ENCODE results near the gene CDRT15L2.
"Not testable (repeated sequence)": the region's sequence is repeated elsewhere in the genome, so short reads cannot be mapped to it uniquely, and the experiment has no call there.

CDRT15L2 gene

GRCh38 chr17:20579424-20579823 is at the start of gene CDRT15L2:
Gene CDRT15L2, plus strand, starts transcription at chr17:20579724. Its CDS starts 20 bp downstream, at chr17:20579744.
- DNase-seq (ENCODE audit: low read depth, low spot score), result not testable (repeated sequence)

DNA sequence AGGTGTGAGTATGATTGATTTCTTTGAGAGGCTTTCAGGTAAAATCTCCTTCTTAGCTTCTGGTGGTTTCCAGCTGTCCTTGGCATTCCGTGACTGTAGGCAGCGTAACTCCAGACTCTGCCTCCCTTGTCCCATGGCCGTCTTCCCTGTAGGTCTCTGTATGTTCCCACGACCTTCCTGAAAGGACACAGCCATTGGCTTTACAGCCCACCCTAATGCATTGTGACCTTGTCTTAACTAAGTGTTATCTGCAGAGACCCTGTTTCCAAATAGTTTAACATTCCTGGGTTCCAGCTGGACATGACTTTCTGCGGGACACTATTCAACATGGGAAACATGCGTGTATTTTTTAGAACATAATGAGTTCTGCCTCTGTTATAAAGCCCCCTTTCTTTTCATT is 49.4 kb upstream of the CDRT15L2 start:
- not testable (repeated sequence) for DNase-seq (ENCODE audit: low read depth, low spot score)

DNA sequence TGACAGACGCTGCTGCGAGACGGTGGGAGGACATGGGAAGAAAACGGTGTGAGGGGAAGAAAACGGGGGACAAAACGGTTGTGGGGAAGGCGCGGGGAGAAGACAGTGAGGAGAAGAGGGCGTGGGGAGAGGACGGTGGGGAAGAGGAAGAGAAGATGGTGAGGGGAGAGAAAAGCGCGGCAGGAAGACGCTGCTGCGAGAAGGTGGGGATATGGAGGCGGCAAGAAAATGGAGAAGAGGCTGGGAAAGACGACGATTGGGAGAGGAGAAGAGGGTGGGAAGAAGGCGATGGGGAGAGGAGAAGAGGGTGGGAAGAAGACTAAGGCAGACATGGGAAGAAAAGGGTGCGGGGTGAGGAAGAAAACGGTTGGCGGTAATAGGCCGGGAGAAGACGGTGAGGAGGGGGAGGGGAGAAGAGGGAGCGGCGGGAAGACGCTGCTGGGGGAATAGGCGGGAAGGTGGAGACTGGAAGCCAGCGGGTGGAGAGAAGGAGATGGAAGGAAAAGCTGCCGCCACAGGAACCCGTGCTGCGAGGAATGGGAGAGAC is 46.9 kb upstream of the CDRT15L2 start:
- DNase-seq (ENCODE audit: low read depth, low spot score), result not testable (repeated sequence)

GRCh38 chr17:20533206-20533605 is 46.3 kb upstream of the CDRT15L2 start:
- not testable (repeated sequence) for DNase-seq (ENCODE audit: low read depth, low spot score)

DNA sequence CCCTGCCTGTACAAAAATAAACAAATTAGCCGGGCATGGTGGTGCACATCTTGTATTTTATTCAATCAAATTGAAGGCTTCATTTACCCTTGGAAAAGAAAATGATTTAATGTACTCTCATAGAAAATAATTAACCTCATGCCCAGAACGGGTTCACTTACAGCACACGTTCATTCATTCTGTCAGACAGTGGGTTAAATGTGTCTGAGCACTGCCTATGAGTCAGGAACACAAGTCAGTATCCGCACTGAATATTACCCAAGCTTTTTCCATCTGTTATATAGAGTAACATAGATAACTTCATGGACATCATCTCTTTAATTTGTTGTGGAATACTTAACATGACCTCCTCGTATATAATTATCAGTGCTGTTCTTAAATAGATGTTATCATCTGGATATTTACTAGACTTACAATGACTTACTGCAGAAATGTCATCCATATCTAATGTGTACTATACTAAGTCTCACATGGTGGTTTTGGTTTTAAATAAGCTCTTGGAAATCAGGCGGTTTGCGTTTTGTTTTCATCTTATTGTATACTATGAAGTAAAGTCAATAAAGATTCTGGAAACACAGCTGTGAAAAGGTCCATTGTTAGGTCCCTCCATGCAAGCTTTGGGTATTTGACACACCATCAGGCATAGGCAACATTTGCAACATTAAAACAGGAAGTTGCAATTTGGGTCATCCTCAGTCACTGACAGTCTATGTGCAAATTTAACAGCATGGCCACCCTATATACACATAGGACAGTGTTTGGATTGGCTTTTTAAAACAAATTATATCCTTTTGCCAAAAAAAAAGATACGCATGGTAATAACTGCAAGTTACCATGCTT is 44.6 kb upstream of the CDRT15L2 start:
- DNase-seq (ENCODE audit: low read depth, low spot score), result not testable (repeated sequence)

GRCh38 chr17:20540414-20540813 is 39.1 kb upstream of the CDRT15L2 start:
- DNase-seq (ENCODE audit: low read depth, low spot score), result not testable (repeated sequence)

- not testable (repeated sequence) for DNase-seq (ENCODE audit: low read depth, low spot score)
Observed at GRCh38 chr17:20540865-20541264, 38.7 kb upstream of the CDRT15L2 start.

- not testable (repeated sequence) for DNase-seq (ENCODE audit: low read depth, low spot score)
Observed at GRCh38 chr17:20541853-20542546, 37.5 kb upstream of the CDRT15L2 start.

- not testable (repeated sequence) for DNase-seq (ENCODE audit: low read depth, low spot score)
Observed at GRCh38 chr17:20547923-20548322, 31.6 kb upstream of the CDRT15L2 start.

GRCh38 chr17:20552920-20553319 is 26.6 kb upstream of the CDRT15L2 start:
- DNase-seq (ENCODE audit: low read depth, low spot score), result not testable (repeated sequence)

DNA sequence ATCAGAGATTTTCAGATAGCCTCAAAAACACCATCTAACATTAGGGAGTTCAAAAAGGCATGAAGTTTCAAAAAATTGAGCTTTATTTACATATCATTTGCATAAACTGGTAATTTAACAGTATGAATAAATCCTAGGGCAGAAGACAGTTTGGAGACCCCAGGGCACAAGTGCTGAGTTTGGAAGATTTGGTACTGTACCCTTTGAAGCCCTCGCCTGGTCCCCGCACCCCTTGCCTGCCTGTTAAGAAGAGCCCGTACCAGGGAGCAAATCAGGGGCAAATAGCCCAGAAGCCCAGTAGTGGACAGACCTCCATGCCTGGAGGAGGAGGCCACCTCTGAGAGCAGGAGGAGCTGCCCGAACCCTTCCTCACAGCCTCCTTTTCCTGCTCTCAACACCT is 24.8 kb upstream of the CDRT15L2 start:
- not testable (repeated sequence) for DNase-seq (ENCODE audit: low read depth, low spot score)

DNA sequence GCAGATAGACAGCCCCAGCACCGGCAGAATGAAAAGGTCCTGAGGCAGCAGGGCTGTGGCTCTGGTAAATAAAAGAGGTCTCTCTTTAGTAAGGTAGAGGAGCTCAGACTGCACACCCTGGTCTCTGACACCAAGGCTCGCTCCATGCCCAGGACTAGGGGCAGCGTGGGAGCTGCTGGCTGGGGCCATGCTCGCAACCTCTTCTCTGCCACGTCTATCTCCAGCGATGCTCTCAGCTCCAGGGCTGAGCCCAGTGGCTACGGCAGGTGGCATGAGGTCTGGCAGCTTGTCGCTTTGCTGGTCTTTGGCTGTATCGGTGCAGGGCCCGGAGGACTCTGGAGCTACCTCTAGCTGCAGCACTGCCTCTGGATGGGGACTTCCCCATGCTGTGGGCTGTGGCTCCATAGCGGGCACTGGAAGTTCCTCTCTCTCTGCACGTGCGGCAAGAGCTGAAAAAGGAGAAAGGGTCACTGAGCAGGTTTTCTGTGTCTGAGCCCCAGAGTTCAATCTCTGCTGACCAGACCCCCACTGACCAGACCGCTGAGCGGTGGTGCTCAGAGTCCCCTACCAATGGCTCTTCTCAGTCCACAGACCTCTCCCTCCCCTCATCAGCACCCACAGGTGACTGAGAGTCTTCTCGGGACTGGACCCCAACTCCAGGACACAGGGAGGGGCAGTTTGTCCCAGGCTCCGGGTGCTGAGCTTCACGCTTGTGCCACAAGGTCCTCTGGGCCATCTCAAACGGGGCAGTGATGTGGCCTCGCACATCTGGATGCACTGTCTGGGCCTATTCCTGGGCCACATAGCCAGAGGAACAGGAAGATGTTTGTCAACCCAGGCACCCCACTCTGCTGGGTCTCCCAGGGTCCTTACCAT is 24.2 kb upstream of the CDRT15L2 start:
- DNase-seq (ENCODE audit: low read depth, low spot score), result not testable (repeated sequence)

GRCh38 chr17:20558096-20558495 is 21.4 kb upstream of the CDRT15L2 start:
- DNase-seq (ENCODE audit: low read depth, low spot score), result not testable (repeated sequence)

DNA sequence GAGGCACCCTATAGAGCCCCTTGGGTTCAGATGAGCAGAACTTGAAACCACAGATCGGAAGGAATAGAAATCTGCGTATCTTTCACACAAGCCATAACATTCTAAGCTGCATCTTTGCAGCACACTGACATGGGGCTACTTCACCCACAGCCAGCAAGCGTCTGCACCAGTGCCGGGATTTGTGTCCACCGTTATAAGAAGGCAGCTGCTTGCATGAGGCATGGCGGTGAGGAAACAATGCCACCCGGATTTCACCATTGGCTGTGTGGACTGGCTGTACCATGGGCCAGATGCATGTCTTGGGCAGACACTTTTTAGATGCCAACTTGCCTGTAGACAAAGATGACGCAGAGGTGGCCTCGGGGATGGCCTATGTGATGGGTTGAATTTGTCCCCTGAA is 20.5 kb upstream of the CDRT15L2 start:
- not testable (repeated sequence) for DNase-seq (ENCODE audit: low read depth, low spot score)

DNA sequence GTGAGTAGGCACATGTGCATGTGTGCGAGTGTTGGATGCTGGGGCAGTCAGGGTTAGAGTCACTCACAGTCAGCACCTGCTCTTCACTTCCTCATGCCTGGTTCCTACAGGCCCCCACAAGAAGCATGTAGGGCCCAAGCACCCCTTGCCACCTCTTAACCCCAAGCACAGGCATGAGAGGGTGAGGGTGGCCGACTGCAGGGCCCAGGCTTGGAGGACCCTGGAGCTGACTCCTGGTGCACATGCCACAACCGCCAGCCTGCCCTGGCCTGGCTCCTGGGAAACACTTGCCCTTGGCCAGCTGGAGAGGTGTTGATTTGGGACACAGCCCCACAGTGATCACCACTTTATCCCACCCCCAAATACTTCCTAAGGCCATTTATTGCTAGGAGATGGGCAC is 16.9 kb upstream of the CDRT15L2 start:
- no peak for DNase-seq (ENCODE audit: low read depth, low spot score)

GRCh38 chr17:20565245-20565644 is 14.3 kb upstream of the CDRT15L2 start:
- not testable (repeated sequence) for DNase-seq (ENCODE audit: low read depth, low spot score)

DNA sequence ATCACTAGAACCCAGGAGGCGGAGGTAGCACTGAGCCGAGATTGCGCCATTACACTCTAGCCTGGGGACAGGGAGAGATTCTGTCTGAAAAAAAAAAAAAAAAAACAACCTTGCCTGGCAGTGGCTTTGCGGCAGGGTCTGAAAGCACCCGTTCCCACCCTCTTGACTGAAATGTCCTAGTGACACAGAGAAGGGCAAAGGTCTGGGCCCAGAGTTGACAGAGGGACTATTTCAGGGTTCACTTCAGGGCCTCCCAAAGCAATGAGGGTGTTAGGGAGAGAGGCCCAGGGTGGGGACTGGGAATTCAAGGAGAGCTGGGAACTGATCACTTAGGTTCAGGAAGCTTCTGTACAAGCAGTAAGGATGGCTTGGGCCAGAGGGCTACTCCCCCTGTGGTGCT is 13.8 kb upstream of the CDRT15L2 start:
- DNase-seq (ENCODE audit: low read depth, low spot score), result no peak

- DNase-seq (ENCODE audit: low read depth, low spot score), result not testable (repeated sequence)
Observed at GRCh38 chr17:20566736-20567135, 12.8 kb upstream of the CDRT15L2 start.

GRCh38 chr17:20567421-20567820 is 12.1 kb upstream of the CDRT15L2 start:
- DNase-seq (ENCODE audit: low read depth, low spot score), result not testable (repeated sequence)

DNA sequence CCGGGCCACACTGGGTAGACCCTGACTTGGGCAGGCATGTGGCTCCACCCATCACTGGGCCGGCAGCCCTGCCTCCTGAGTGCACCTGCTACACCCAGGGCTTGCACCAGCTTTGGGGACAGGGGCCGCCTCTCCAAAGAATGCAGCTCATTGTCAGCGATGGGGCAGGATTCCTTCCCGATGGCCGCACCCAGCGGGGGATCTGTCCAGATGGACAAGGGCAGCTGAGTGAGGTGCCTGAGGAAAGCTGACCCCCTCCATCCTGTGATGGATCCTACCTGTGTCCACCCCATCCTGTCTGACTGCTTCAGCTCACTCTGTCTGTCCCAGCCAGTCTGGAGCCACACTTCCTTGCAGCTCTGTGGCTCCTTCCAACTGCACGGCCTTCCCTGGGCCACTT is 10.9 kb upstream of the CDRT15L2 start:
- DNase-seq (ENCODE audit: low read depth, low spot score), result not testable (repeated sequence)

DNA sequence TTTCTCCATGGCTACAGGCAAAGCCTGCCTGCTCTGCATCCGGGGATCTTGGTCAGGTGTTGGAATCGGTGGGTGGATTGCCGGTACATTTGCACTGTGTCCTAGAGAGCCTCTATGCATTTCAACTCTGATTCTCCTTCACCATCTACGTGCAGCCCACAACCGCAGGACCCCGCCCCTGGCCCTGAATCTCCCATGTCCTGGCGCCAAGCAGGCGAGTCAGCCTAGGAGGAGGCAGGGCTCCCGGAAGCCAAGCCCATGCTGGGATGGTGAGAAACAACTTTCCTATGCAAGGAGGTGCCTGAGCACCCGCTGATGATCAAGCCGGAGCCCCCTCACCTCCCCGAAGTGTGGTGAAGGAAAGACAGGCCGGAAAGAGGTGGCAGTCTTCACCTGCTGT is 7.9 kb upstream of the CDRT15L2 start:
- not testable (repeated sequence) for DNase-seq (ENCODE audit: low read depth, low spot score)
